ENCODE measurements around the gene CACNA1D. TPM values are rescaled to one million over a fixed set of nuclear protein-coding genes. Genes with fewer than 3 reads are reported as not detected.

Gene CACNA1D
- total RNA-seq, 1 experiment from 2014 or later = 1.1 TPM

DNA sequence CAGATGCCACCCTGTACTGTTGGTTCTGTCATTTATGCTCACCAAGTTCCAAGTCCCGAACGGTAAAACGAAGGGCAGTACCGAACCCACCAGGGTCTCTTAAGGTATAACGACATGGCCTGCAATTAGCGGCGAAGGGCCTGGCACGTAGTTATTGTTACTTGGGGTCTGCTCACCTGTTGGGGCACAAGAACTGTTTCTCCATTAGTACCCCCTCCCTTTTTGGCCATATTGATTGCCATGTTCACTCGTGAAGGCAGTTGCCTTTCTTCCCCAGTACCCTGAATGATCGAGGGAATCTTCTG, 352.4 kb downstream of the CACNA1D start:
- TSS peak; percentile 63 for BruUV-seq (replicated peaks)
- no peaks in the 10 kb centered on the region for H4K20me1 ChIP-seq (ENCODE audit: insufficient read depth)
- CTCF ChIA-PET = interaction anchor here (1.4 kb wide), 1 partner anchor 12 kb away, joined by 3 read pairs; no protein-coding TSS in a partner anchor
- intact Hi-C loops (cut with micrococcal nuclease) = no loop called here
- H3K27me3 ChIP-seq (ENCODE audit: insufficient read depth, low read length) = no peaks in the 10 kb centered on the region
- no peak for TF ChIP-seq SP1 (IDR thresholded peaks at IDR 0.05; ENCODE audit: low read depth)
- no peak for TF ChIP-seq SRF (IDR thresholded peaks at IDR 0.05; ENCODE audit: low read depth)
- TF ChIP-seq TCF7L2 (IDR thresholded peaks at IDR 0.05; ENCODE audit: borderline replicate concordance, extremely low read depth, insufficient read depth, insufficient read length) = no peak
- TF ChIP-seq CBX3 (IDR thresholded peaks at IDR 0.05; ENCODE audit: low read depth) = no peak
- TF ChIP-seq, protein P1, sequence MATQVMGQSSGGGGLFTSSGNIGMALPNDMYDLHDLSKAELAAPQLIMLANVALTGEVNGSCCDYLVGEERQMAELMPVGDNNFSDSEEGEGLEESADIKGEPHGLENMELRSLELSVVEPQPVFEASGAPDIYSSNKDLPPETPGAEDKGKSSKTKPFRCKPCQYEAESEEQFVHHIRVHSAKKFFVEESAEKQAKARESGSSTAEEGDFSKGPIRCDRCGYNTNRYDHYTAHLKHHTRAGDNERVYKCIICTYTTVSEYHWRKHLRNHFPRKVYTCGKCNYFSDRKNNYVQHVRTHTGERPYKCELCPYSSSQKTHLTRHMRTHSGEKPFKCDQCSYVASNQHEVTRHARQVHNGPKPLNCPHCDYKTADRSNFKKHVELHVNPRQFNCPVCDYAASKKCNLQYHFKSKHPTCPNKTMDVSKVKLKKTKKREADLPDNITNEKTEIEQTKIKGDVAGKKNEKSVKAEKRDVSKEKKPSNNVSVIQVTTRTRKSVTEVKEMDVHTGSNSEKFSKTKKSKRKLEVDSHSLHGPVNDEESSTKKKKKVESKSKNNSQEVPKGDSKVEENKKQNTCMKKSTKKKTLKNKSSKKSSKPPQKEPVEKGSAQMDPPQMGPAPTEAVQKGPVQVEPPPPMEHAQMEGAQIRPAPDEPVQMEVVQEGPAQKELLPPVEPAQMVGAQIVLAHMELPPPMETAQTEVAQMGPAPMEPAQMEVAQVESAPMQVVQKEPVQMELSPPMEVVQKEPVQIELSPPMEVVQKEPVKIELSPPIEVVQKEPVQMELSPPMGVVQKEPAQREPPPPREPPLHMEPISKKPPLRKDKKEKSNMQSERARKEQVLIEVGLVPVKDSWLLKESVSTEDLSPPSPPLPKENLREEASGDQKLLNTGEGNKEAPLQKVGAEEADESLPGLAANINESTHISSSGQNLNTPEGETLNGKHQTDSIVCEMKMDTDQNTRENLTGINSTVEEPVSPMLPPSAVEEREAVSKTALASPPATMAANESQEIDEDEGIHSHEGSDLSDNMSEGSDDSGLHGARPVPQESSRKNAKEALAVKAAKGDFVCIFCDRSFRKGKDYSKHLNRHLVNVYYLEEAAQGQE (IDR thresholded peaks at IDR 0.05; ENCODE audit: low read depth) = no peak
- TF ChIP-seq, protein P2, sequence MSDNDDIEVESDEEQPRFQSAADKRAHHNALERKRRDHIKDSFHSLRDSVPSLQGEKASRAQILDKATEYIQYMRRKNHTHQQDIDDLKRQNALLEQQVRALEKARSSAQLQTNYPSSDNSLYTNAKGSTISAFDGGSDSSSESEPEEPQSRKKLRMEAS (IDR thresholded peaks at IDR 0.05) = no peak
- TF ChIP-seq POLR2AphosphoS5 (IDR thresholded peaks at IDR 0.05; ENCODE audit: low read depth, low read length) = no peak
- TF ChIP-seq YY1 (IDR thresholded peaks at IDR 0.05; ENCODE audit: extremely low read depth, insufficient replicate concordance, low read depth, low read length) = no peak
- no peak for TF ChIP-seq RAD21 (IDR thresholded peaks at IDR 0.05; ENCODE audit: low read depth)
- TF ChIP-seq, protein P3, sequence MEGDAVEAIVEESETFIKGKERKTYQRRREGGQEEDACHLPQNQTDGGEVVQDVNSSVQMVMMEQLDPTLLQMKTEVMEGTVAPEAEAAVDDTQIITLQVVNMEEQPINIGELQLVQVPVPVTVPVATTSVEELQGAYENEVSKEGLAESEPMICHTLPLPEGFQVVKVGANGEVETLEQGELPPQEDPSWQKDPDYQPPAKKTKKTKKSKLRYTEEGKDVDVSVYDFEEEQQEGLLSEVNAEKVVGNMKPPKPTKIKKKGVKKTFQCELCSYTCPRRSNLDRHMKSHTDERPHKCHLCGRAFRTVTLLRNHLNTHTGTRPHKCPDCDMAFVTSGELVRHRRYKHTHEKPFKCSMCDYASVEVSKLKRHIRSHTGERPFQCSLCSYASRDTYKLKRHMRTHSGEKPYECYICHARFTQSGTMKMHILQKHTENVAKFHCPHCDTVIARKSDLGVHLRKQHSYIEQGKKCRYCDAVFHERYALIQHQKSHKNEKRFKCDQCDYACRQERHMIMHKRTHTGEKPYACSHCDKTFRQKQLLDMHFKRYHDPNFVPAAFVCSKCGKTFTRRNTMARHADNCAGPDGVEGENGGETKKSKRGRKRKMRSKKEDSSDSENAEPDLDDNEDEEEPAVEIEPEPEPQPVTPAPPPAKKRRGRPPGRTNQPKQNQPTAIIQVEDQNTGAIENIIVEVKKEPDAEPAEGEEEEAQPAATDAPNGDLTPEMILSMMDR (IDR thresholded peaks at IDR 0.05 in 2 of 3, conservative IDR thresholded peaks at IDR 0.05 in 1 of 3; ENCODE audit: borderline replicate concordance in 1 of 3, insufficient read depth in 1 of 3, low read depth in 2 of 3, low read length in 2 of 3) = no peak
- TF ChIP-seq, protein P4, sequence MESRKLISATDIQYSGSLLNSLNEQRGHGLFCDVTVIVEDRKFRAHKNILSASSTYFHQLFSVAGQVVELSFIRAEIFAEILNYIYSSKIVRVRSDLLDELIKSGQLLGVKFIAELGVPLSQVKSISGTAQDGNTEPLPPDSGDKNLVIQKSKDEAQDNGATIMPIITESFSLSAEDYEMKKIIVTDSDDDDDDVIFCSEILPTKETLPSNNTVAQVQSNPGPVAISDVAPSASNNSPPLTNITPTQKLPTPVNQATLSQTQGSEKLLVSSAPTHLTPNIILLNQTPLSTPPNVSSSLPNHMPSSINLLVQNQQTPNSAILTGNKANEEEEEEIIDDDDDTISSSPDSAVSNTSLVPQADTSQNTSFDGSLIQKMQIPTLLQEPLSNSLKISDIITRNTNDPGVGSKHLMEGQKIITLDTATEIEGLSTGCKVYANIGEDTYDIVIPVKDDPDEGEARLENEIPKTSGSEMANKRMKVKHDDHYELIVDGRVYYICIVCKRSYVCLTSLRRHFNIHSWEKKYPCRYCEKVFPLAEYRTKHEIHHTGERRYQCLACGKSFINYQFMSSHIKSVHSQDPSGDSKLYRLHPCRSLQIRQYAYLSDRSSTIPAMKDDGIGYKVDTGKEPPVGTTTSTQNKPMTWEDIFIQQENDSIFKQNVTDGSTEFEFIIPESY (IDR thresholded peaks at IDR 0.05; ENCODE audit: extremely low read depth, insufficient replicate concordance, low read length) = no peak
- no peak for TF ChIP-seq ZNF274 (IDR thresholded peaks at IDR 0.05; ENCODE audit: low read depth, low read length)
- peak overlapping the region; percentile 83 for H3K9ac ChIP-seq (ENCODE audit: low read length)
- H3K36me3 ChIP-seq (ENCODE audit: control insufficient read depth in 1 of 2, insufficient read depth in 2 of 2, low read length in 2 of 2) = no peaks in the 10 kb centered on the region
- H3K4me1 ChIP-seq (ENCODE audit: control insufficient read depth in 1 of 2, insufficient read depth in 2 of 2, low read length in 2 of 2) = peaks cover 39 to 48% of the 10 kb centered on the region in 2 experiments
- ATAC-seq = no peak
- H3K4me2 ChIP-seq (ENCODE audit: low read length) = peak overlapping the region; percentile 87
- RAD21 ChIA-PET (ENCODE audit: low non-redundant PET in 1 of 2, low total read pairs in 2 of 2, uncharacterized antibody in 2 of 2, unreplicated experiment in 2 of 2) = no interaction called here
- no peak for DNase-seq (ENCODE audit: low read depth, low spot score)
- H3K79me2 ChIP-seq (ENCODE audit: insufficient read depth, low read length) = peaks cover 6% of the 10 kb centered on the region; the same call in 1 of the 2 replicates
- peak overlapping the region; percentile 45 to 72 for H3K4me3 ChIP-seq (replicated peaks in 1 of 2; ENCODE audit: low read depth in 1 of 2, low read length in 2 of 2)
- H2AFZ ChIP-seq (ENCODE audit: low read depth, low read length, poor library complexity, severe bottlenecking) = peak overlapping the region; percentile 32
- no peaks in the 10 kb centered on the region for H3K9me3 ChIP-seq (ENCODE audit: control insufficient read depth in 1 of 2, insufficient read depth in 1 of 2, low read depth in 1 of 2, low read length in 2 of 2)
- H3K9me2 ChIP-seq (ENCODE audit: insufficient read depth) = no peaks in the 10 kb centered on the region
- POLR2A ChIA-PET = interaction anchor here (0.8 kb wide), 1 partner anchor 113 kb away, joined by 3 read pairs; no protein-coding TSS in a partner anchor
- H3K27ac ChIP-seq (ENCODE audit: low read depth, low read length) = peak overlapping the region; percentile 83; the same call in 1 of the 2 replicates

Data from HCT116 (cell line).